Astrocyte of the spinal cord (primary cell): ENCODE data around the gene PTPRR.

Experiments
- DNase-seq: peaks from one replicate; pipeline ENCODE4 v3.0.0; 2011; ENCODE audit warnings: low read depth, low spot score
- H3K4me3 ChIP-seq: 2 replicates; pipeline ENCODE4 v1.5.1; 2011; ENCODE audit warnings: low read depth, mild to moderate bottlenecking, low read length, moderate library complexity
- CTCF ChIP-seq: IDR thresholded peaks from 2 replicates; pipeline ENCODE4 v1.5.1; 2012; ENCODE audit warnings: low read depth, mild to moderate bottlenecking, low read length, inconsistent platforms
- in situ Hi-C: cut with HindIII; loops from 2 replicates; pipeline ENCODE4 v1.10.0; 2017; ENCODE audit warnings: low sequenced_read_pairs

Gene PTPRR

GRCh38 chr12:70890895-70891832 lies 29.4 kb downstream of the PTPRR start:
- H3K4me3 ChIP-seq, result no peak overlapping the region
- TF ChIP-seq CTCF, result no peak
- DNase-seq, result no peak
- in situ Hi-C loops, result no loop called here

GRCh38 chr12:70885956-70886355 lies 34.6 kb downstream of the PTPRR start:
- in situ Hi-C loops, result no loop called here
- no peak overlapping the region for H3K4me3 ChIP-seq
- no peak for DNase-seq

GRCh38 chr12:70883855-70884254 lies 36.7 kb downstream of the PTPRR start:
- TF ChIP-seq CTCF, result no peak
- DNase-seq, result no peak
- in situ Hi-C loops, result no loop called here
- no peak overlapping the region for H3K4me3 ChIP-seq

More at GRCh38 chr12:70885956-70886355, 34.6 kb downstream of the PTPRR start:
- TF ChIP-seq CTCF, result no peak

GRCh38 chr12:70880744-70881143 lies 39.8 kb downstream of the PTPRR start:
- TF ChIP-seq CTCF, result no peak
- H3K4me3 ChIP-seq, result no peak overlapping the region
- no peak for DNase-seq
- in situ Hi-C loops, result no loop called here

GRCh38 chr12:70876952-70877351 lies 43.6 kb downstream of the PTPRR start:
- no peak overlapping the region for H3K4me3 ChIP-seq
- no peak for DNase-seq
- TF ChIP-seq CTCF, result no peak
- in situ Hi-C loops, result no loop called here

GRCh38 chr12:70875628-70876027 lies 44.9 kb downstream of the PTPRR start:
- no peak for TF ChIP-seq CTCF
- DNase-seq, result no peak
- in situ Hi-C loops, result no loop called here
- no peak overlapping the region for H3K4me3 ChIP-seq
